GM12878 (cell line): ENCODE results near the gene HOXB3.

Experiments
- BCL3 ChIP-seq: IDR thresholded peaks from 2 replicates; pipeline ENCODE4 v1.6.1; 2011; ENCODE audit warnings: borderline replicate concordance, low read depth, mild to moderate bottlenecking, moderate library complexity, low read length; ENCODE audit not compliant: insufficient read depth, poor library complexity, severe bottlenecking
- BCLAF1 ChIP-seq: fragments of 450-650 bp; IDR thresholded peaks from 2 replicates; pipeline ENCODE4 v1.6.1; 2017; ENCODE audit warnings: antibody characterized with exemption, mild to moderate bottlenecking, moderate library complexity
- BHLHE40 ChIP-seq, 2 experiments: fragments of 450-650 bp in 1 of 2; IDR thresholded peaks; 2 replicates each; pipeline ENCODE4 v1.6.1; 2011 to 2017; ENCODE audit warnings: low read depth in 2 of 2, borderline replicate concordance in 1 of 2, improper control_type of control experiment in 1 of 2, low read length in 1 of 2, mild to moderate bottlenecking in 1 of 2
- CREB1 ChIP-seq: IDR thresholded peaks from 2 replicates; pipeline ENCODE4 v1.6.1; 2012; ENCODE audit warnings: low read depth, mild to moderate bottlenecking, inconsistent platforms
- CTCF ChIP-seq, 3 experiments: IDR thresholded peaks in 2 of 3; conservative IDR thresholded peaks in 1 of 3; 2 replicates each; pipeline ENCODE4 v1.5.1; 2011; ENCODE audit warnings: low read depth in 3 of 3, low read length in 3 of 3, mild to moderate bottlenecking in 3 of 3, control low read depth in 2 of 3, moderate library complexity in 2 of 3, inconsistent platforms in 1 of 3, mixed read lengths in 1 of 3; ENCODE audit not compliant: control insufficient read depth in 2 of 3, insufficient read depth in 1 of 3; ENCODE audit errors: extremely low read depth in 1 of 3
- EZH2 ChIP-seq: IDR thresholded peaks from 2 replicates; pipeline ENCODE4 v1.6.1; 2012; ENCODE audit warnings: low read depth, mild to moderate bottlenecking, control low read depth, inconsistent platforms, low read length, borderline replicate concordance; ENCODE audit not compliant: control insufficient read depth
- FOXM1 ChIP-seq: IDR thresholded peaks from 2 replicates; pipeline ENCODE4 v1.6.1; 2012; ENCODE audit warnings: low read depth, mild to moderate bottlenecking, inconsistent platforms, low read length, moderate library complexity
- HDAC6 ChIP-seq: fragments of 200-600 bp; sonication (generic); IDR thresholded peaks from one replicate; pipeline ENCODE4 v1.8.0; 2017; ENCODE audit warnings: antibody characterized with exemption; ENCODE audit not compliant: unreplicated experiment
- JUNB ChIP-seq: IDR thresholded peaks from 2 replicates; pipeline ENCODE4 v1.6.1; 2016; ENCODE audit warnings: antibody characterized with exemption, mild to moderate bottlenecking
- MAX ChIP-seq: IDR thresholded peaks from 2 replicates; pipeline ENCODE4 v1.6.1; 2012; ENCODE audit warnings: low read depth, low read length, improper control_type of control experiment
- POLR2AphosphoS5 ChIP-seq: IDR thresholded peaks from 2 replicates; pipeline ENCODE4 v1.6.1; 2011; ENCODE audit warnings: mild to moderate bottlenecking, low read length, inconsistent platforms

- TF ChIP-seq BHLHE40 (IDR thresholded peaks at IDR 0.05; ENCODE audit: borderline replicate concordance in 1 of 2, low read depth in 2 of 2, low read length in 1 of 2) = no peak
- no peak for TF ChIP-seq BCL3
- no peak for TF ChIP-seq BCLAF1
- TF ChIP-seq FOXM1 = no peak
- no peak for TF ChIP-seq CREB1
- no peak for TF ChIP-seq POLR2AphosphoS5
- TF ChIP-seq EZH2 = no peak
- no peak for TF ChIP-seq MAX
- no peak for TF ChIP-seq CTCF (IDR thresholded peaks at IDR 0.05 in 2 of 3, conservative IDR thresholded peaks at IDR 0.05 in 1 of 3; ENCODE audit: control insufficient read depth in 2 of 3, extremely low read depth in 1 of 3, insufficient read depth in 1 of 3, low read depth in 3 of 3, low read length in 3 of 3)
- no peak for TF ChIP-seq HDAC6
- TF ChIP-seq JUNB = no peak
Observed at GRCh38 chr17:48608494-48608834, 18.4 kb upstream of the HOXB3 start.
